ENCODE measurements around the gene PDE4D.
A peak's percentile ranks its signal among the peaks of the same experiment; 100 is the strongest.

Gene PDE4D

DNA sequence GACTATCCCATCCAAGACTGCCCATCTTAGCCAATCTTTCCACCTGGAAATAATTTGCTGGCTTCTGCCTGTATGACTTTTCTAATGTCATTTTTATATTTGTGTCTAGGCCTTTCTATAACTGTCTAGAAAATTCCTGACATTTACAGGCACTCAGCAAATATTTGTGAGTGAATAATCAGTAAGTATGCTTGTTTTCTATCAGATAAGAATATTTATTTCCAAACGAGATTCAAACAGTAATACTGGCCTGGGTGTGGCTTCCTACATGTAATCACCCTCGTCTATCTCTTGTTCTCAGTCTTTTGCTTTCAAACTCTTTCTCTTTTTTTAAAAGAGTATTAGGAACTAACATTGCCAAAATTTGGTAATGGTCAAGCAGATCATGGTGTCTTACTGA, 844.4 kb downstream of the PDE4D start:
- DNase-seq, result no peak

DNA sequence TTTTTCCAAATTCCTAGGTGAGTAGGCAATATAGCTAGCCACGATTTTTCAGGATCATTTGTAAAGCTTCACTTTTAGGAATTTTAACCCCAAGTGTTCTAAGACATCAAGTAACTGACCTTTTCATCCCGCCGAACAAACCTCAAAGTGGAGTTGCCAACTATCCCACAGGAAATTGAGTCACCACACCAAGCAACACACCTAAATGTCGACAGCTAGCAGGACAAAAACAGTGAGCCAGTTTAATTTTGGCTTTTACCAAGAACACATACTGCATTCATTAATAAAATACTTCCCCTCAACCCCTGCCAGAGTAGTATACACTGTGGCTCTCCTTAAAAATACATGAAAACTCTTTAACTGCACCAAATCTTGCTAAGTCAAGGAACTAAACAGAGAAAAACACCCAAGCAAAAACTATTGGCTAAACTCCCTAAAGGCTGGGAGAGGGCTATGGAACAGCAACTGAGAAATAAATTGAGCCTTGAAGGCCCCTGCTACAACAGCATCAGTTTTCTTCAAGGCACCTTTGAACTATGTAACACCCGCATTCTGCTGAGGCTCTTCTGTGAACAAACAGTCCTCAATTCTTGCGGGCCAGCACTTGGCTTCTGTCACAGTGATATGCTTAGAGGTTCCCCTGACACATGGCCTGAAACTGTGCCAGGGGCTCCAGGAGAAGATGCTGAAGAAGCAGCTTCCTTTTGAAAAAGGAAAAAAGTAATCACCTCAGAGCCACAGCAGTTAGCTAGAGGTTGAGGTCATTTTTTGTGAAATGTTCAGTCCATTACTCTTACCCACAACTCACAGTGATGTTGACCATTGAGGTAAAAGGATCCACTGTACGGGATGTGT, 851.1 kb downstream of the PDE4D start:
- no peak for DNase-seq

DNA sequence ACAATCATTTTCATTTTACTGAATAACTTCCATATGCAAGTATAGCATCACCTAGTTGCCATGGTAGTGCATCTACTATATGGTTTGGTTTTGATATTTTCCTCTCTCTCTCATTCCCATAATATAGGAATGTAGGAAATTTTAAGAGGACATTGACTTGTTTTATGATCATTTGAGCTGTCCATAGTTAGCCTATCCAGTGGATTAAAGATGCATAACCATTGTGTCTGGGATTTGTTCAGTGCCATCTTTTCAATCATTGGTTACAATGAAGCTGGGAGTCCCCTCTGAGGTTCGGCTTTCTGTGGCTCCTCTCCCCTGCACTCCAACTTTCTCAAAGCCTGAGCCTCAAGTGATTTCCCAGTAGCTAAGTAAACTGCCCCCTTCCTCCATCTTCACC, 852.2 kb downstream of the PDE4D start:
- DNase-seq, result no peak

DNA sequence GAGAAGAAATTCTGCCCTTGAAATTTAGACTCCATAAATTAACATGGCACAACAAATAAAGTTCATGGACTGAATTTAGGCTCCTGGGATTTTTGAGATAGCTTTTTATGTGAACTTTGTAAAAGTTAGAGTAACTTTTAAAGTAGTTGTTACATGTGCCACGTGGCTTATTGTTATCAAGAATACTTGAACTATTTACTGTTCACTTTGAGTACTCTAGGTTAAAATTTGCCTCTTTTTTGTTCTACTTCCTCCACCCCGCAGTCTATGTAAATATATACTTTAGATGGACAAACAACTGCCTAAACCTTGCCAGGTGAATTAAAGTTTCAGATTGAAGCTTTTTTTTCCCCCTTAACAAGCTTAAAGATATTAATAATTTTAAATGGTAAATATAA, 852.7 kb downstream of the PDE4D start:
- peak; percentile 12 for DNase-seq

DNA sequence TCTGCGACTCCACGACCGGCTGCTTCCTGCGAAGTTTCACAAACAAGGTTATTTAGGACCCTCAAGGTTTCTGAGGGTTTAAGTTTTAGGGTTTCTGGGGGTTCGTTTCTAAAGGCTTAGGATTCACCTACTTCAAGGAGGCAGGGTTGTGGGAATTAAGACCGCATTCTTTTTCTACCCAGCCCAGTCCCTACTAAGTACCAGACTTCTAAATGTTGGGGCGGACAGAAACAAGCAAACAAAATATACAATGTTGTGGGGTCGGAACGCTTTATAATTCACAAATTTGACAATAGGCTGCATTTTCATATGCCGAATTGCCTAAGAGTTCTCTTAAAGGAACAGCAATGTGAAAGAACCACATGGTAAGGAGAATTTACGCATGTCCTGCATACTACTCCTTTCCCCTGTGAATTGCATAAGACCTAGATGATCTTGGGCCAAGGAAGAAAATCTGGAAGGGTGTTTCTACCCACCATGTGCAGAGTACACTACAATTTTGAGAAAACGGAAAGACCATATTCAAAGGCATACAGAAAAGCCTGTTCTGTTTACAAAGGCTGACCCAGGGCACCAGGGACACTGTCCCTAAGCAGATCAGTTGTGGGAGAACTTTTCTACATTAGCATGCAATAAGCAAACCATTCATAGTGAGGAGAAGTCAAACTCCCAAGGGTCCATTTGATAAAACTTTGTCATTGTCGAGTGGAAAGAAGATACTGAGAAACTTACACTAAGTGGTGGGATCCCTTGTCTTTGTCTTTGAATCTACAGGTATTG, 853.3 kb downstream of the PDE4D start:
- DNase-seq, result no peak

DNA sequence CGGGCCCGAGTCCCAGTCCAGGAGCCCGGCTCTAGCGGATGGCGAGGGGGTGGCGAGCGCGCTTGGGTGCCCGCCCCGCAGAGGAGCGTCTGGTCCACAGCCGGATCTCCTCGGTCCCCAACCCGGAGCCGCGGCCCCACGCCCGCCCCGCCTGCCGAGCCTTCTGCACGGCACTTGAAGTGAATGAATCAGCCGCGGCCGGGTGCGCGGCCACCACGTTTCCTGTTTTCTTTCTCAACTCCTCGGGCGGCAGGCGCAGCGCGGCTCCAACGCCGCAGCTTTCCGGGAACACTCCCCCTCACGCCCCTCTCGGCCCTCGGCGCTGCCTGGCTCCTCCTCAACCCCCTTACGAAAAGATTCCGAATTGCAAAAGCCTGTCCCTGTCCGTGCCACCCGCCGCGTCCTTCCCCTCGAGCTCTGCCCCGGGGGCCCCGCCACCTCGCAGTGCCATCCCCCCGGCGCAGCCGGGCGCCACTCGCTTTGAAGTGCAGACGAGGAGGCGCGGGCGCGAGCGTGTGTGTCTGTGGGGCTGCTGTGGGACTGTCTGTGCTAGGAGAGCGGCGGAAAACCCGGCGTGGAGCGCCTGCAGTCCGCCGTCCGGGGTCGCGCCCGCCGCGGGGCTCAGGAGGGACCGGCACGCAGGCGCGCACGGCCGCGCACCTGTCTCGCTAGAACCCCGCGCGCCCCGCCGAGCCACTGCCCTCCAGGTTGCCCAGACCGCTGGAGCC, 854.1 kb downstream of the PDE4D start:
- DNase-seq, result peak; percentile 17

DNA sequence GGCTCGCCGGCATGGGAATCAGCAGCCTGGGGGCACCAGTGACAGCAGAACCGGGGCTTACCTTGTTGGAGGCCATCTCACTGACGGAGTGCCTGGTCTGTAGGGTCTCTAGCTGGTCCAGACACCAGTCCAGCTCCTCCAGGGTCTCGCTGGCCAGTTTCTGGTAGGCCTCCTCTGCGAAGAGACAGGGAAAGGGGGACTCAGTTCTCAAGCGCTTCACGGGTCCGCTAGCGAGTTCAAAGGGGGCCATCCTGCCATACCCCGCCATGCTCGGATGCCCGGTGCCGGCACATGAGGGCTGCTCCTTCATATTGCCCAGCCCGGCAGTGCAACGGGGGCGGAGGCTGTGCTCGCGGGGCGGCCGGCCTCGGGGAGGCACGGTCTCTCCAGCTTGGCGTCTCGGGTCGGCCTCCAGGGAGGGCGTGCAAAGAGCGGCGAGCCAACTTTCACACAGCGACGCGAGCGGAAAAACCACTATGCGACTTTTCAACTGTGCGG, 854.7 kb downstream of the PDE4D start:
- DNase-seq, result no peak

DNA sequence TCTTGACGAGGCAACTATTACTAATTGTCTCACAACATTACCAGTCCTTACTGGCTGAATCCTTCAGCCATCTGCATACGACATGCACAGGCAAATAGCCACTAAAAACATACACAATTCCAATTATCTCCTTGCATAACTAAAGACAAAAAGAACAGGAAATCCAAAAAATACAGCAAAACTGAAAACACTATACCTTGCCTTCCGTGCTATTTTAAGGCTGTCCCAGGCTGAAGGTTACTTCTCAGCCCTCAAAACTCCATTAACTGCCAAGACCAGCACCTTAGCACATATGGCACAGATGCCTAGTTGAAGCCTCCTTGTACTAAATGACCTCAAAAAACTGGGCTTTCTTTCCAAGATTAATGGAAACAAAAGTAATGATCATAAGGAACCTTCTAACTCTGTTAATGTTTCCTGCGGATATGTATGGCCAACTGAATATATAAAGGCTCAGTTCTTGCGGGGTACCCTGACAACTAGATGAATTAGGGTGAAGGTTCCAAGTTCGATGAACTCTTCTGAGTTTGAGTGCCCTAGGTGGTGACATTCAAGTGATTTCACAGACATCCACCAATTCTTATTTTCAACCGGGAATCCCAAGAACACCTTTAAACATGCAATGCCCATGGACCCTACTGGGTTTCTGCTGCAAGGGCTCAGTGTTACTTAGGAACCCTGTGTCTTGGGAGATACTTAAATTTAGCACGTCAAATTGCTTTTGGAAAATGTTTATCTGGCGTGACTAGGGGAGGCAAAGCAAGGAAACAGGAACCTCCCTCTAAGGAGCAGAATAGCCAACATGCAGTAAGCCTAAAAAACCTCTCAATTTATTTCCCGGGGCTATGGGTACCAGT, 855.4 kb downstream of the PDE4D start:
- no peak for DNase-seq

DNA sequence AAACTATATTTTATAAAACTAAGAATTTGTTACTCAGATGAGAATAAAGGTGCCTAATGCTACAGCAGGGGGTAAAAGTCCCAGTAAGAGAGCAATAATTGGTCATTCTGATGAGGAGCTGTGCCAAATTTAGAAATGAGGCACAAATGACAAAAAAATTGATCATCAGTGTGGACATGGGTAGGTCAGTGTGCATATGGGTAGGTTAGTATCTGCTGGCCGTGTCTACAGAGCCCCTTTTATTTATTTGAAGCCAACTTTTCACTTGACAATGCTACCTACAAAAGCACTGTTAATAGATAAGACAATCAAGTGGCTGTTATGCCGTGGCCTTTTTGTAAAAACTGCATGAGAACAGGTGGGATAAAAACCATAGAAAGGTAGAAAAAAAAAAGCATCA, 856.1 kb downstream of the PDE4D start:
- DNase-seq, result no peak

DNA sequence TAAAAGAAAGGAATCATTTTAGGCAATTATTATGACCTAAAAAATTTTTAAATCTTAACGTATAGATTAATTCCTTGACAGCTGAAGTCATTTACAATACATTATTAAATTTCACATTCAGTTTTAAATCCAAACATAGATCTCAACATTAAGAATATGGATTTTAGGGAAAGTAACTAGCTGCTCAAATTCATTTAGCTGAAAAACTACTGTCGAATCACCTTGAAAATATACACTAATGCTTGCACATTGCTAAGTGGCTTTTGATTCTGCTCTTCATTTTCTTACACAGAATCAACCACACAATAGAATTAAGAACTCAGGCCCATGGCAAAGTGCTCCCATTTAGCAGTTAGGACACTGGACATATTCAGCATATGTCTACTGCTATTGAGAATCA, 856.5 kb downstream of the PDE4D start:
- DNase-seq, result no peak

DNA sequence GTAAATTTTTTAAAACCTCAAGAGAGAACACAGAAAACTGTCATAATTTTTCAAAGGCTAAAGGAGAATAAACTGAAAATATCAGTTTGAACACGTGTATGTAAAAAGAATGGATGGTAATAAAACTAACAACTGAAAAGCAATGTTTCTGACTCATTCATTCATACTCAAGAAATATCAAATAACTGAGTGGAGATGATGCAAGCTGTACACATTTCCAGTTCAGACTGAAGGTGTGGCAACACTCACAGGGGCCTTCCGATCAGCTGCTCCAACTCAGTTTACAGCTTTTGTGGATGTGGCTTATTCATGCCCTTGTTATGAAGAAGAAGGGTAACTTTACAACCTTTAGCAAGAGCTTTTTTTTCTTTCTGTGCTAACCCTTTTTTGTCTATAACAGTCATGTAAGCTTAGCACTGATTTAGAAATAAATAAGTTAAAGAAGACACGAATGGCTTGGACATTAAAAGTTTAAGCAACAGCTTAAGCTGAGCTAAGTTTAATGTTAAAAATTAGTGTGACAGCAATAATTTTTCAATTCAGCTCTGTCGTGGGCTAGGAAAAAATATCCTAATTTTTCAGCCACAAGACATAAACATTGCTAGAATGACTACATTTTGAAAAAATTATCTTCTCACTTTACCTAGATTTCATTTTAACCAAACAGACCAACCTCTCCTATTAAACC, 857.1 kb downstream of the PDE4D start:
- DNase-seq, result no peak

DNA sequence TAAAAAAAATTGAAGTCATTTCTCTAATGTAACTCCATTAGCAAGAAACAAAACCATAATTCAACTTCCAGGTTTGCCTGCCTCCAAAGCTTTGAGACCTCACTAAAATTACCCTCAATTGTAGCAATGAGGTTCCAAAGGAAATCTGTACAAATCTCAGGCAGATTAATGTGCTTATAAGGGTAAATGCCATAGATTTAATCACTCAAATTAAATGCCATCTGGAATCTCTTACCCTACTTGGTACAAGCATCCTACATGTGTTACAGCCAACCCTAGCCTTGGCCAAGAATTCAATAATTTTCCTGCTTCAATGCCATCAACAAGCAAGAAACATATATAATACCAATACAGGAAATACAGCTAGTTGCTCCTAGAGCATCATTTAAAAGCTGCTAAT, 857.8 kb downstream of the PDE4D start:
- DNase-seq, result no peak

DNA sequence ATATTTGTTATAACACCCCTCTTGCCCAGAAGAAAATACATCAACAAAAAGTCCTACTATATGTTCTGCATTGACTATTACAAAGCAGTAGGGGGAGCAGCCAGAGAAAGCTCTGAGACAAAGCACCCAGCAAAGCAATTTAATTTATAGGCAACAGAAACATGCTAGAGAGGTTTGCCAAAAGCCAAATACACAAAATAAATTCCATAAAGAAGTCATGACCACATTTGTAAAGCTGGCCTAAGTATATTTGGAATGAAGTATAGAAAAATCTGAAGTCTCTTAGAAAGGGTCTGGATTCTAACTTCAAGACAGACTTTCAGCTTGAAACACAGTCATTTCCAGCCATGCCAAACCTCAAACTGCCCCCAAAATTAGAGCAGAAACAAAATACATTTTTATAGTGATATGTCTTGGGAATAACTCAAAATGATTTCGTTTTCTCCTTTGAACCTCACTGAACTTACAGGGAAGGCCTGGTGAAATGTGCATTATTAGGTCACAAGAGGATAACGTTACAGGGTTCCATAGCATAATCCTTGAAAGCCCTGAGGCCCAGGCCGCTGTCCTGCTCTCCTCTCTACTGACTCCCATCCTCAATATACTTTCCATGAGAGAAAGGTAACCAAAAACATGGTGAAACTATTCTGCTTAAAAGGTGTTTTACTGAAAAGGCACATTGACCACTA, 858.9 kb downstream of the PDE4D start:
- DNase-seq, result no peak

DNA sequence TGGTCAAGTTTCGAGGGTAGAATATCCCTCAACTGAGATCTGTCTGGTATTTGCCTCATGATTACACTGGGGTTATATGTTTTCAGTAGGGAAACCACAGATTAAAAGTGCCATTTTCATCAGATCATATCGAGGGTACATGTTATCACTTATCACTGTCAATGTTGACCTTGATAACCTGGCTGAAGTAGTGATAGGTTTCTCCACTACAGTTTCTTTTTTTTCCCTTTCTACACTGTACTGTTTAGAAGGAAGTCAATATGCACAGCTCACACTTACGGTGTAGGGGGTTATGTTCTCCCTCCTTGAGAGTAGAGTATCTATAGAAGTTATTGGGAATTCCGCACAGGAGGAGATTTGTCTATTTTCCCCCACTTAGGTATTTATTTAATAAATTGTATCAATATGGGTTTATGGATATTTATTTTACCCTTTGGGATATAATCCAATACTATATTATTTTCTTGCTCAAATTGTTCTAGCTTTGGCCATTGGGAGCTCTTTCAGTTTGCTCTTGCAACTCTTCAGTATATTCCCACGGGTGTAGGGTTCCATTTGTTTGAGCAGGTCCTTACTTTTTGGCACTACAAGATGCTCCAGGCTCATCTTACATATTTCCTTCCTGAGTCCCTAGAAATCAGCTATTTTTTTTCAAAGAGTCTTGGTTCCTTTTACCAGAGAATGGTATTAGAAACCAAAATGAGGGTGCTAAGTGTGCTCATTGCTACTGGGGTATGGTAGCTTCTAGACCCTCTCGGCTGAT, 866.2 kb downstream of the PDE4D start:
- no peak for DNase-seq

DNA sequence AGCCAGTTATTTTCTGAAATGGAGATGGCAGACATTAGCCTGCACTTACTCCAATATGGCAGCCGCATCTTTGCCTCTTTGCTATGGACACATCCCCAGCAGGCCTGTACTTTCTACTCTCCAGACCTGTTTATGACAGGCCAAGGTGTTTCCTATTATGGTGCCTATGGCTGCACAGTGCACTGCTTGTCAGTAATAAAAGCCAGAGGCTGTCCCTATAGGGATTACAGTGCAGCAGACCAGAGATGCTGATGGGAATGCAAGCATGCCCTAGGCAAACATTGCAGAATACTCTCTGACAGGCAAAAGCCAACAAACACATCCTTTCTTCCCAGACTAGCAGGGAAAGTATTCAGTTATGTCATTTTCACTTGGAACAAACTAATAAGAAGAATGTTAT, 867.8 kb downstream of the PDE4D start:
- DNase-seq, result no peak

DNA sequence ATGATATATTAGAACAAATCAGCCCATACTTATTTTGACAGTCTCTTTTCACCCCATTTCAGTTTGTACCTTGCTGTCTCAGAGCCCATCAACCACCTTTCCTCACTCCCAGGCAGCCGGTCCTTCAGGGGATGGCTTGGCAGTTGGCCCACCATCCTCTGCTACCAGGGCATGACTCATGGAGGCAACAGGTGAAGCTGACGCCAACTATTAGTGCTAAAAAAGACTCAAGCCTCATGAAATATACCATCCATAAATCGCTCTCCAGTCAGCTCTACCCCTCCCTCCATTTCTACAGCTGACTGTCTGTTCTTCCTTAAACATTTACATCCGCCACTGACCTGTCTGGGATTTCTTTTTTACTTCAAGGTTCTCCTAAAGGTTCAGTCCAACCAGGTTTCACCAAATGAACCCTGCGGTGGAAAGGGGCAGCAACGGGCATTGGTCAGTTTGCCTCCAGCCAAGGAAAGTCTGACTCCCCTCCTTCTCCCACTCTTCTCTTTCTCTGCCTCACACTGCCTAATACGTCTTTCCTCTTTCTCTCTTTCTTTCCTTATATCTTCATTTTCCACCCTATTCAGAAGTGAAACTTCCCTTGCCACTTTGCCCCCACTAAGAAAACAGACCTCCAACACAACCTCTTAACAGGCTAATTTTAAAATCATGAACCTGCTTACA, 871.5 kb downstream of the PDE4D start:
- no peak for DNase-seq

DNA sequence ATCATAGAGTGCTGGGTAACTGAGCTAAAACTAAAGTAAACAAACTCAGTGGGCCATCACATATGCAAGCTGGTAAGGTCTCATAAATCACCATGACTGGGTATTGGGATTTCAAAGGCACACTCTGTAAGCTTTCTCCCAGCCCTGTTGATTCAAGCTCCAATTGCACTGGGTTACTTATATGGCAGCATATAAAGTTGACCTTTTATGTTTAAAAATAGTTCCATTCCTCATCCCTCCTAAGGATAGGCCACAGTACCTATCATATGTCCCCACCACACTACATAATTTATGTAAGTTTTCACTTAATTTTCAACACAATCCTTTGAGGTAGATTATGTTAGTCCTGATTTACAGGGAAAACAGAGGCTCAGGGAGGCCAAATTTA, 872.2 kb downstream of the PDE4D start:
- DNase-seq, result peak; percentile 52

DNA sequence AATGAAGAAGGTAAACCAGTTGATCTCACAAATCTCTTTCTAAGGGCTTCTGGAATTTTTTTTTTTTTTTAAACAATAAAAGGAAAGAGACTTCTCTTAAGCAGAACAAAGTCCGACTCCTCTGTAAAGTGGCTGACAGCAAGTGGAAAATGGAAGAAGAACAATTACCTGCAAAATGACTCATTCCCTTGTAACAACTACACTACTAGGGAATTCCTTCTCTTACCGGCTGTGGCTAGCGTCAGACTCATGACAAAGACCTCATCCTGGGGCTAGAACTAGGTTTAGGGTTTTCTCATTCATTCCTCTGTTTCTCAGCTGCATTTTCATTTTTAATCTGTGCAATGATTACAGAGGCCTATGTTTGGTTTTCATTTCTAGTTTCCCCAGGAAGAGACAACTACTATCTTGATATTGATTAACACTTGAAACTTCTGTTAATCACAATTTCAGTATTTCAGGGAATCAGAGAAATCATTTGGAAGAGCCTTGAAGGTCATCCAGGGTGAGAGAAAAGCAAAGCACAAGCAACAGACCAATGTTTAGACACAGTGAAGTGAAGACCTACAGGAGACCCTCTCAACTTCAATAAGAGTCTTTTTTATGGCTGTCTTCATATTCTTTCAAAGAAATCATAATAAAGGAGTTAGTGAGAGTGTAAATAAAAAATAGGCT, 872.8 kb downstream of the PDE4D start:
- DNase-seq, result no peak

DNA sequence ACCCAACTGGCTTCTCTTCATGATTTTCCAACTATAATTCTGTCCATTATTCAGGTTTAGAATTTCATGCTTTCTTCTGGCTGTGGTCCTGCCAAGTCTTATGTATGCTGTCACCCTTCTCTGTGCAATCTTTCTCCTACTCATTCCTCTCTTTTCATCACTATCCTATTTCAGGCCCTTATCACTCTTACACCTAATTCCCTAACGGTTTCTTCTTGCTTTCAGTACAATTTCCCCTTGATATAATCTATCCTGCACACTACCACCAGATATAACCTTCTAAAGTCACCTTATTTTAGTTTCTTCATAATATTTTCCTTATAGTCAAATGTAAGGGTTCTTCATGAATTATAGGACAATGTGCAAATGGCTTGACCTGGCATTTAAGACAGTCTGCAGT, 874.4 kb downstream of the PDE4D start:
- DNase-seq, result no peak

Data from NCI-H748 treated with DMSO at 0.1 percent for 48 hours (cell line).